Lung (tissue), 12 donors: ENCODE results near the gene CEP250. TPM values are rescaled to one million over a fixed set of nuclear protein-coding genes. Genes with fewer than 3 reads are reported as not detected.
A peak's percentile ranks its signal among the peaks of the same experiment; 100 is the strongest.
"Not testable (repeated sequence)": the region's sequence is repeated elsewhere in the genome, so short reads cannot be mapped to it uniquely, and the experiment has no call there.

Source experiments
- ATAC-seq: fragments of 200-7000 bp; cut with Tn5 transposase; one replicate; pipeline ENCODE4 v1.9.1; 2020; ENCODE audit warnings: moderate number of reproducible peaks; ENCODE audit not compliant: insufficient read depth, low FRiP score
- DNase-seq, 3 donors: peaks; one replicate each; pipeline ENCODE4 v3.0.0-alpha.2; 2013 to 2017
- H3K27ac ChIP-seq, 2 donors: one replicate each; pipeline ENCODE4 v1.5.1; 2013; ENCODE audit warnings: mild to moderate bottlenecking in 2 of 2, moderate library complexity in 2 of 2, control low read depth in 1 of 2, inconsistent platforms in 1 of 2, low read depth in 1 of 2, low read length in 1 of 2
- H3K27me3 ChIP-seq, 3 donors: one replicate each; pipeline ENCODE4 v1.5.1; 2013; ENCODE audit warnings: low read length in 2 of 3; ENCODE audit not compliant: control insufficient read depth in 3 of 3, insufficient read depth in 3 of 3
- H3K36me3 ChIP-seq, 4 donors: one replicate each; pipeline ENCODE4 v1.5.1; 2013; ENCODE audit warnings: low read length in 4 of 4, mild to moderate bottlenecking in 1 of 4, moderate library complexity in 1 of 4; ENCODE audit not compliant: control insufficient read depth in 4 of 4, insufficient read depth in 4 of 4
- H3K4me1 ChIP-seq, 5 donors: one replicate each; pipeline ENCODE4 v1.5.1; 2013; ENCODE audit warnings: low read length in 5 of 5, mild to moderate bottlenecking in 2 of 5, moderate library complexity in 1 of 5; ENCODE audit not compliant: control insufficient read depth in 5 of 5, insufficient read depth in 5 of 5
- H3K4me3 ChIP-seq: one replicate; pipeline ENCODE4 v1.5.1; 2013; ENCODE audit warnings: mild to moderate bottlenecking, control low read depth, moderate library complexity
- H3K9ac ChIP-seq, 2 donors: one replicate each; pipeline ENCODE4 v1.5.1; 2013; ENCODE audit warnings: low read length in 2 of 2, control low read depth in 1 of 2; ENCODE audit not compliant: insufficient read depth in 1 of 2
- H3K9me3 ChIP-seq, 4 donors: one replicate each; pipeline ENCODE4 v1.5.1; 2013; ENCODE audit warnings: low read length in 3 of 4, mild to moderate bottlenecking in 1 of 4, moderate library complexity in 1 of 4; ENCODE audit not compliant: control insufficient read depth in 4 of 4, insufficient read depth in 3 of 4
- CTCF ChIP-seq: IDR thresholded peaks from 2 replicates; pipeline ENCODE4 v1.5.1; 2012; ENCODE audit warnings: mild to moderate bottlenecking; ENCODE audit errors: control extremely low read depth, extremely low read depth
- WGBS, 2 donors: extraction: QIAGEN DNeasy Blood & Tissue Kit; methylation state at CpG; one replicate each; pipeline ENCODE4 v1.1.7; 2013; 5-methylcytosine and 5-hydroxymethylcytosine counted together
- polyA plus RNA-seq, 2 donors: library from polyadenylated mRNA; stranded (reverse); fragments of 200-250 nt; gene quantifications; one replicate each; pipeline ENCODE4 v1.2.1, GENCODE V29; 2013
- total RNA-seq, 2 donors: library from RNA; depleted of rRNA in 1 of 2; stranded (reverse); fragments of >200 nt in 1 of 2; gene quantifications; one replicate each; pipeline ENCODE4 v1.2.1, GENCODE V29; 2014 to 2021
- donor health status: control.
- donor health status: control.
- donor health status: Bipolar disorder and iron deficiency.
- donor health status: healthy.
- donor health status: DM: yes; HTN: yes; CAD: no.

The CEP250 gene
- total and polyA plus RNA-seq, 4 donors = 8.7 to 34.5 (median 19.7) TPM

- WGBS, 2 donors = 76 to 77% methylated on average over 4 of the region's 4 CpGs
- no peak overlapping the region for H3K9ac ChIP-seq
- no peak overlapping the region for H3K27ac ChIP-seq
- DNase-seq (peak; percentile 85 to 88 (median 86)), ATAC-seq (no peak)
- H3K4me1 ChIP-seq = peaks cover 0 to 12% (median 0%) of the 10 kb centered on the region in 5 donors
- H3K9me3 ChIP-seq = no peaks in the 10 kb centered on the region
- H3K27me3 ChIP-seq = no peaks in the 10 kb centered on the region
- peaks cover 15 to 51% (median 47%) of the 10 kb centered on the region in 4 donors for H3K36me3 ChIP-seq
- no peak overlapping the region for H3K4me3 ChIP-seq
- no peak for TF ChIP-seq CTCF
Measured at GRCh38 chr20:35551503-35551902, 96.1 kb downstream of the CEP250 start.

DNA sequence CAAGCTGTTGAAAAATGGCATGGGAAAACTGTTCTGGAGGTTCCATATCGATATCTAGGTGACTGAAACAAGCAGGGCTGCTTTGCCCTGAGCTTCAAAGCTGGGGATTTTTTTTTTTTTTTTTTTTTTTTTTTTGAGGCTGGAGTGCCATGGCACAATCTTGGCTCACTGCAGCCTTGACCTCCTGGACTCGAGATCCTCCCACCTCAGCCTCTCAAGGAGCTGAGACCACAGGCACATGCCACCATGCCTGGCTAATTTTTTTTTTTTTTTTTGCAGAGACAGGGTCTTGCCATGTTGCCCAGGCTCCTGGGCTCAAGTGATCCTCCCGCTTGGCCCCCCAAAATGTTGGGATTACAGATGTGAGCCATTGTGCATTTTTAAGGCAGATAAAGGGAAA is 97.5 kb downstream of the CEP250 start:
- Histone ChIP-seq H3K27ac (no peak overlapping the region), H3K27me3 (no peaks in the 10 kb centered on the region), H3K9ac (no peak overlapping the region), H3K4me3 (no peak overlapping the region), H3K4me1 (peaks cover 0 to 12% (median 0%) of the 10 kb centered on the region in 5 donors), H3K36me3 (peaks cover 8 to 62% (median 43%) of the 10 kb centered on the region in 4 donors), H3K9me3 (no peaks in the 10 kb centered on the region)
- 96 to 100% methylated on average over 3 of the region's 3 CpGs for WGBS, 2 donors
- DNase-seq (no peak), ATAC-seq (no peak)
- TF ChIP-seq CTCF = no peak

GRCh38 chr20:35555461-35555860 is 100.1 kb downstream of the CEP250 start:
- not testable (repeated sequence) for H3K9me3 ChIP-seq, DNase-seq, H3K27me3 ChIP-seq, ATAC-seq, H3K4me3 ChIP-seq, H3K9ac ChIP-seq, H3K27ac ChIP-seq
- Histone ChIP-seq H3K4me1 (peaks cover 0 to 12% (median 0%) of the 10 kb centered on the region in 5 donors), H3K36me3 (peaks cover 0 to 58% (median 28%) of the 10 kb centered on the region in 4 donors)
- WGBS, 2 donors = 86 to 90% methylated on average over 4 of the region's 4 CpGs

DNA sequence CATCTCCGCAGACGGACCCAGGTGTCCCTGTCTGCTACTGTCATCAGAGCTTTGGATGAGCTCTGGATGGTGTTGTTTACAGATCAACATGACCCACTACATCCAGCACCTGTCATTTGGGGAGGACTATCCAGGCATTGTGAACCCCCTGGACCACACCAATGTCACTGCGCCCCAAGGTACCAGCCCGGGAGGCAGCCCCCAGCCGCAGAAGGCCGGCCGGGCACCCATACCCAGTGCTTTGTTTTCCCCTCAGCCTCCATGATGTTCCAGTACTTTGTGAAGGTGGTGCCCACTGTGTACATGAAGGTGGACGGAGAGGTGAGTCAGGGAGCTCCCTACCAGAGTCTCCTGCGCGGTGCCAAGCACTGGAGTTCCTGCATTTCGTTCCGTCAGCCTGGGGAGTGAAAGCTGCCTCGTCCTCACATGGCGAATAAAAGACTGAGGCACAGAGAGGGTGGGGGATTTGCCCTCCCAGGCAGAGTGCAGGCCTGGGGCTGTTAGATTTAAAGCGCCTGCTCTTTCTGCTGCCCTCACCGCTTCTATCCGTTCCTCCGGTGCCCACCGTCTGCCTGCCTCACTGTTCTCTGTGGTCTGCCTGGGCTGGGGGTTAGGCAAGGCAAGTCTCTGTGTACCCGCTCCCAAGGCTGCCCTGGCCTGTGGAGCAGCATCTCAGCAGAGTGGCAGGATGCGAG is 100.7 kb downstream of the CEP250 start:
- Histone ChIP-seq H3K36me3 (peaks cover 0 to 54% (median 28%) of the 10 kb centered on the region in 4 donors), H3K27ac (no peak overlapping the region), H3K27me3 (no peaks in the 10 kb centered on the region), H3K9me3 (no peaks in the 10 kb centered on the region), H3K9ac (no peak overlapping the region), H3K4me1 (peaks cover 0 to 11% (median 0%) of the 10 kb centered on the region in 5 donors), H3K4me3 (no peak overlapping the region)
- no peak for ATAC-seq
- DNase-seq = no peak
- WGBS, 2 donors = 96 to 97% methylated on average over 21 of the region's 21 CpGs
- no peak for TF ChIP-seq CTCF
